H1 (cell line): ENCODE measurements around the gene CTIF. TPM values are rescaled to one million over a fixed set of nuclear protein-coding genes. Genes with fewer than 3 reads are reported as not detected.

Experiments
- BACH1 ChIP-seq: IDR thresholded peaks from 2 replicates; pipeline ENCODE4 v1.6.1; 2012; ENCODE audit warnings: low read length, improper control_type of control experiment
- CBX5 ChIP-seq: fragments of 300-800, 300-1000 bp; sonication (generic); IDR thresholded peaks from 2 replicates; pipeline ENCODE4 v1.7.1; 2016; ENCODE audit warnings: antibody characterized with exemption, low read length, low read depth
- CEBPB ChIP-seq: IDR thresholded peaks from 2 replicates; pipeline ENCODE4 v1.6.1; 2012; ENCODE audit warnings: low read depth, low read length
- CHD7 ChIP-seq: fragments of 300-600 bp; sonication (generic); IDR thresholded peaks from 2 replicates; pipeline ENCODE4 v1.7.1; 2012; ENCODE audit warnings: low read length, moderate library complexity, mild to moderate bottlenecking, inconsistent platforms; ENCODE audit not compliant: insufficient replicate concordance
- KDM4A ChIP-seq: IDR thresholded peaks from one replicate; pipeline ENCODE4 v1.7.1; 2012; ENCODE audit warnings: low read depth, mild to moderate bottlenecking, moderate library complexity, low read length, inconsistent platforms; ENCODE audit not compliant: severe bottlenecking
- NRF1 ChIP-seq: IDR thresholded peaks from 2 replicates; pipeline ENCODE4 v1.6.1; 2011; ENCODE audit warnings: mild to moderate bottlenecking, low read depth, low read length, improper control_type of control experiment
- POLR2AphosphoS5 ChIP-seq: IDR thresholded peaks from 2 replicates; pipeline ENCODE4 v1.6.1; 2011; ENCODE audit warnings: low read depth, low read length
- RBBP5 ChIP-seq: IDR thresholded peaks from 2 replicates; pipeline ENCODE4 v1.7.1; 2012; ENCODE audit warnings: low read depth, mild to moderate bottlenecking, inconsistent platforms, low read length, moderate library complexity, borderline replicate concordance
- SP1 ChIP-seq: IDR thresholded peaks from 2 replicates; pipeline ENCODE4 v1.6.1; 2011; ENCODE audit warnings: low read depth, low read length
- SP2 ChIP-seq: IDR thresholded peaks from 2 replicates; pipeline ENCODE4 v1.6.1; 2012; ENCODE audit warnings: mild to moderate bottlenecking, low read length, inconsistent platforms
- TAF1 ChIP-seq: IDR thresholded peaks from 2 replicates; pipeline ENCODE4 v1.6.1; 2011; ENCODE audit warnings: mild to moderate bottlenecking, low read depth, low read length
- polyA plus RNA-seq, 7 experiments: library from polyadenylated mRNA; depleted of rRNA in 3 of 7; stranded (reverse) in 5 of 7; unstranded in 2 of 7; fragments of >200 nt in 5 of 7; fragments of 200-250 nt in 2 of 7; gene quantifications; 1 replicate in 5 of 7; 2 replicates in 1 of 7; 4 replicates in 1 of 7; pipeline versions ENCODE4 v1.2.1 to v1.2.3, GENCODE V29; 2011 to 2013; ENCODE audit warnings: missing spikeins in 2 of 7, mixed read lengths in 2 of 7
- total RNA-seq: library from RNA; stranded (reverse); fragmentation: NEBNext Ultra II Directional; extraction: Animal tissue kit (Norgen Biotek cat#: 25700); gene quantifications from 2 replicates; pipeline ENCODE4 v1.2.1, GENCODE V29; 2021

The CTIF gene
- total and polyA plus RNA-seq, 2 of the 8 experiments (the other 6 are each of a cell fraction or from before 2014, with no cell fraction given), result 9.0 to 17.8 TPM

DNA sequence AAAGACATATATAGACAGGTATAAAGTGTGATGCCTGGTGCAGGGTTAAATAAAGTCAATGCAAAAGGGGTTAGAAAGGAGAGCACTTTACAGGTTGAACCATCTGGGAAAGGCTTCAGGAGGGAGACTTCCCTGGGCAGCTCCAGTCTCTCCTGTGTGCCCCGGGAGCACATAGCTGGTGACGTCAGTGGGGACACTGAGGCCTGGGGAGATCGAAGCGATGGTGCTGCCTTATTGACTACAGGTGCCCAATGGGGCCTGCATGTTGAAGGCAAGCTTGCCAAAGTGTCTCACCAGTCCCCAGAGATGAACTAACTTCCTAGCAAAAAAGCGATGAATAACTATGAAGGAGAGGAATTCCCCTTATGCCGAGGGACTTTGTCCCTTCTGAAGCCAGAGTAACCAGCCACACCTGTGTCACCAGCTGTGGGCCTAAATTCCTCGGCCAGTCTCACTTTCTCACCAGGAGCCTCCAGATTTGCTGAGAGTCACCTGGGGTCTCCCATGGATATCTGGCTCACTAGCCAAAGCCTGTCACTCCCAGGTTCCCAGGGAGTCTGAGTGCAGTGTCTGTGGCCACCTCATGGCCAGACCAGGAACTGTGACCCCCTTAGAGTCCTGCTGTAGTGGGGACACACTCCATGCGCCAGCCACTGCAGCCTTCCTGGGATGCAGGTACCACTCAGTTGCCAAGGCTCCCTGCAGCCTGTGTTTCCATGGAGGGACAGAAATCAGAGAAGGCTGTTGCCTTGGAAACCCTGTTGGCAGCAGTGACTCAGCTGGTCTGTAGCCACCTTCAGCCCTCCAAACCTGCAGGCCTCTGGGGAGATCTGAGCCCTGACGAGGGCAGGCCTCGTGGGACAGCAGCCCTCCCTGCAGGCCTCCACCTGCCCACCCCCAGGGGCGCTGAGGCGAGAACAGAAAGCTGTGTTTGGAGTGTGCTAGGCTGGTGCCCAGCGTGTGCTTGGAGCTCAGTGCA is 128.7 kb downstream of the CTIF start (continued):
- TF ChIP-seq CHD7 (no peak), SP2 (no peak), CBX5 (no peak), TAF1 (no peak), POLR2AphosphoS5 (no peak), CEBPB (no peak), RBBP5 (no peak), BACH1 (peak; percentile 59; the same call in 1 of the 2 replicates), SP1 (no peak), NRF1 (no peak), KDM4A (no peak)
